Ectodermal cell (in vitro differentiated cells): ENCODE measurements around the gene SYNJ2.

Experiments used
- H3K27ac ChIP-seq: 2 replicates; pipeline ENCODE4 v1.7.0; 2013; ENCODE audit warnings: mild to moderate bottlenecking, low read depth, low read length; ENCODE audit not compliant: insufficient read depth, poor library complexity, severe bottlenecking
- H3K27me3 ChIP-seq: 2 replicates; pipeline ENCODE4 v1.7.0; 2013; ENCODE audit warnings: mild to moderate bottlenecking, low read length; ENCODE audit not compliant: insufficient read depth, control insufficient read depth, poor library complexity, severe bottlenecking
- H3K36me3 ChIP-seq: one replicate; pipeline ENCODE4 v1.7.0; 2013; ENCODE audit warnings: low read length; ENCODE audit not compliant: control insufficient read depth, insufficient read depth
- H3K4me1 ChIP-seq: one replicate; pipeline ENCODE4 v1.7.0; 2013; ENCODE audit warnings: low read length; ENCODE audit not compliant: control insufficient read depth, insufficient read depth
- H3K4me3 ChIP-seq: 2 replicates; pipeline ENCODE4 v1.7.0; 2013; ENCODE audit warnings: low read depth, low read length, control low read depth; ENCODE audit not compliant: insufficient read depth
- H3K9me3 ChIP-seq: 2 replicates; pipeline ENCODE4 v1.7.0; 2013; ENCODE audit warnings: mild to moderate bottlenecking, low read length, moderate library complexity; ENCODE audit not compliant: control insufficient read depth
- WGBS, 2 experiments: methylation state at CpG; one replicate each; pipeline ENCODE4 v1.1.7; 2013; ENCODE audit warnings: missing lambda C conversion rate in 2 of 2; 5-methylcytosine and 5-hydroxymethylcytosine counted together

The SYNJ2 gene

GRCh38 chr6:158021814-158022748, 40.4 kb downstream of the SYNJ2 start:
- H3K9me3 ChIP-seq, result no peaks in the 10 kb centered on the region
- H3K27me3 ChIP-seq, result no peaks in the 10 kb centered on the region
- no peaks in the 10 kb centered on the region for H3K36me3 ChIP-seq
- peaks cover 8% of the 10 kb centered on the region for H3K4me1 ChIP-seq
- no peak overlapping the region for H3K4me3 ChIP-seq
- H3K27ac ChIP-seq, result no peak overlapping the region
- WGBS, 2 experiments, result 90 to 91% methylated on average over 14 of the region's 14 CpGs

- H3K27me3 ChIP-seq, result no peaks in the 10 kb centered on the region
- no peaks in the 10 kb centered on the region for H3K36me3 ChIP-seq
- H3K4me1 ChIP-seq, result peaks cover 8% of the 10 kb centered on the region
- WGBS, 2 experiments, result 85 to 89% methylated on average over 14 of the region's 14 CpGs
- H3K4me3 ChIP-seq, result no peak overlapping the region
- H3K27ac ChIP-seq, result no peak overlapping the region
- no peaks in the 10 kb centered on the region for H3K9me3 ChIP-seq
These were observed 41.3 kb downstream of the SYNJ2 start for GRCh38 chr6:158022749-158023596.

GRCh38 chr6:158023597-158023939, 41.9 kb downstream of the SYNJ2 start:
- H3K36me3 ChIP-seq, result no peaks in the 10 kb centered on the region
- H3K27me3 ChIP-seq, result no peaks in the 10 kb centered on the region
- H3K27ac ChIP-seq, result no peak overlapping the region
- H3K4me1 ChIP-seq, result peaks cover 8% of the 10 kb centered on the region
- H3K4me3 ChIP-seq, result no peak overlapping the region
- no peaks in the 10 kb centered on the region for H3K9me3 ChIP-seq
- WGBS, 2 experiments, result 90 to 91% methylated on average over 5 of the region's 5 CpGs

- no peak overlapping the region for H3K4me3 ChIP-seq
- no peaks in the 10 kb centered on the region for H3K9me3 ChIP-seq
- WGBS, 2 experiments, result 89% methylated on average over 16 of the region's 16 CpGs
- H3K27ac ChIP-seq, result no peak overlapping the region
- H3K4me1 ChIP-seq, result peaks cover 8% of the 10 kb centered on the region
- H3K27me3 ChIP-seq, result no peaks in the 10 kb centered on the region
- no peaks in the 10 kb centered on the region for H3K36me3 ChIP-seq
These were observed 43.1 kb downstream of the SYNJ2 start for GRCh38 chr6:158024566-158025297.

GRCh38 chr6:158026054-158026900, 44.6 kb downstream of the SYNJ2 start:
- no peaks in the 10 kb centered on the region for H3K27me3 ChIP-seq
- peaks cover 8% of the 10 kb centered on the region for H3K4me1 ChIP-seq
- H3K27ac ChIP-seq, result no peak overlapping the region
- no peaks in the 10 kb centered on the region for H3K36me3 ChIP-seq
- 77 to 84% methylated on average over 21 of the region's 21 CpGs for WGBS, 2 experiments
- H3K4me3 ChIP-seq, result no peak overlapping the region
- no peaks in the 10 kb centered on the region for H3K9me3 ChIP-seq

GRCh38 chr6:158026901-158027589, 45.4 kb downstream of the SYNJ2 start:
- no peak overlapping the region for H3K4me3 ChIP-seq
- WGBS, 2 experiments, result 94 to 96% methylated on average over 23 of the region's 23 CpGs

GRCh38 chr6:158027590-158028285, 46.1 kb downstream of the SYNJ2 start:
- Histone ChIP-seq H3K27ac (no peak overlapping the region), H3K9me3 (no peaks in the 10 kb centered on the region), H3K4me3 (no peak overlapping the region), H3K4me1 (peaks cover 19% of the 10 kb centered on the region), H3K36me3 (no peaks in the 10 kb centered on the region), H3K27me3 (no peaks in the 10 kb centered on the region)
- WGBS, 2 experiments, result 90 to 92% methylated on average over 22 of the region's 22 CpGs

More at GRCh38 chr6:158026901-158027589, 45.4 kb downstream of the SYNJ2 start:
- H3K27me3 ChIP-seq, result no peaks in the 10 kb centered on the region
- no peaks in the 10 kb centered on the region for H3K9me3 ChIP-seq
- peaks cover 15% of the 10 kb centered on the region for H3K4me1 ChIP-seq
- no peaks in the 10 kb centered on the region for H3K36me3 ChIP-seq
- H3K27ac ChIP-seq, result no peak overlapping the region

GRCh38 chr6:158028421-158028820, 46.8 kb downstream of the SYNJ2 start:
- no peaks in the 10 kb centered on the region for H3K36me3 ChIP-seq
- no peaks in the 10 kb centered on the region for H3K9me3 ChIP-seq
- no peak overlapping the region for H3K27ac ChIP-seq
- H3K27me3 ChIP-seq, result no peaks in the 10 kb centered on the region
- WGBS, 2 experiments, result 91 to 95% methylated on average over 9 of the region's 9 CpGs
- H3K4me1 ChIP-seq, result peaks cover 19% of the 10 kb centered on the region
- no peak overlapping the region for H3K4me3 ChIP-seq
